CD14-positive monocyte (primary cell): ENCODE measurements around the gene ZNF132. TPM values are rescaled to one million over a fixed set of nuclear protein-coding genes. Genes with fewer than 3 reads are reported as not detected.

Experiments
- DNase-seq, 3 donors: peaks; one replicate each; pipeline ENCODE4 v3.0.0-alpha.2; 2011 to 2022
- H2AFZ ChIP-seq: 2 replicates; pipeline ENCODE4 v1.6.0; 2012; ENCODE audit warnings: mild to moderate bottlenecking, low read depth, low read length, inconsistent platforms; ENCODE audit not compliant: insufficient read depth, poor library complexity, severe bottlenecking
- H3K27ac ChIP-seq, 2 donors: 1 replicate in 1 of 2; 2 replicates in 1 of 2; pipeline ENCODE4 v1.5.1; 2012 to 2013; ENCODE audit warnings: low read length in 2 of 2, control low read depth in 1 of 2, inconsistent platforms in 1 of 2, low read depth in 1 of 2, mild to moderate bottlenecking in 1 of 2
- H3K27me3 ChIP-seq, 2 donors: one replicate each; pipeline versions ENCODE4 v1.6.0 to v1.6.1; 2011 to 2013; ENCODE audit warnings: low read length in 2 of 2; ENCODE audit not compliant: control insufficient read depth in 2 of 2, insufficient read depth in 2 of 2
- H3K36me3 ChIP-seq, 2 donors: replicated peaks in 1 of 2; 1 replicate in 1 of 2; 2 replicates in 1 of 2; pipeline versions ENCODE4 v1.5.1 to v1.6.1; 2012 to 2013; ENCODE audit warnings: low read length in 2 of 2, control low read depth in 1 of 2, inconsistent platforms in 1 of 2, mild to moderate bottlenecking in 1 of 2; ENCODE audit not compliant: insufficient read depth in 2 of 2, control insufficient read depth in 1 of 2
- H3K4me1 ChIP-seq, 2 donors: 1 replicate in 1 of 2; 2 replicates in 1 of 2; pipeline versions ENCODE4 v1.5.1 to v1.6.1; 2012 to 2013; ENCODE audit warnings: low read length in 2 of 2, control low read depth in 1 of 2, inconsistent platforms in 1 of 2, mild to moderate bottlenecking in 1 of 2, moderate library complexity in 1 of 2; ENCODE audit not compliant: insufficient read depth in 2 of 2, control insufficient read depth in 1 of 2
- H3K4me2 ChIP-seq: replicated peaks from 2 replicates; pipeline ENCODE3; 2012; ENCODE audit warnings: low read length, moderate library complexity, mild to moderate bottlenecking; ENCODE audit not compliant: poor library complexity, severe bottlenecking; ENCODE audit errors: extremely low read depth
- H3K4me3 ChIP-seq, 3 experiments: fragments of 200-600 bp in 1 of 3; sonication (generic) in 1 of 3; replicated peaks in 1 of 3; 1 replicate in 2 of 3; 2 replicates in 1 of 3; pipeline ENCODE4 v1.5.1; 2011 to 2013; ENCODE audit warnings: low read length in 3 of 3, mild to moderate bottlenecking in 3 of 3, control low read depth in 2 of 3, low read depth in 2 of 3, inconsistent platforms in 1 of 3, moderate library complexity in 1 of 3
- H3K79me2 ChIP-seq: 2 replicates; pipeline ENCODE4 v1.6.0; 2012; ENCODE audit warnings: mild to moderate bottlenecking, control low read depth, inconsistent platforms, low read length, moderate library complexity; ENCODE audit not compliant: insufficient read depth
- H3K9ac ChIP-seq: 2 replicates; pipeline ENCODE4 v1.6.0; 2017; ENCODE audit warnings: low read length, mild to moderate bottlenecking; ENCODE audit not compliant: insufficient read depth, poor library complexity, severe bottlenecking
- H3K9me3 ChIP-seq, 2 donors: replicated peaks in 1 of 2; 1 replicate in 1 of 2; 2 replicates in 1 of 2; pipeline versions ENCODE4 v1.5.1 to v1.6.1; 2012 to 2013; ENCODE audit warnings: low read length in 2 of 2, control low read depth in 1 of 2; ENCODE audit not compliant: control insufficient read depth in 1 of 2, insufficient read depth in 1 of 2
- H4K20me1 ChIP-seq: 2 replicates; pipeline ENCODE4 v1.6.0; 2012; ENCODE audit warnings: mild to moderate bottlenecking, low read length, control low read depth, moderate library complexity; ENCODE audit not compliant: insufficient read depth
- H3K27ac Mint-ChIP-seq, 7 donors: one replicate each; pipeline ENCODE4 v1.8.0; 2020; ENCODE audit warnings: mild to moderate bottlenecking in 7 of 7, mixed read lengths in 7 of 7, moderate library complexity in 6 of 7, inconsistent platforms in 2 of 7
- H3K27me3 Mint-ChIP-seq, 3 donors: one replicate each; pipeline ENCODE4 v1.8.0; 2021 to 2022; ENCODE audit warnings: low read depth in 3 of 3, mild to moderate bottlenecking in 3 of 3, mixed read lengths in 3 of 3, moderate library complexity in 3 of 3, inconsistent platforms in 1 of 3
- H3K36me3 Mint-ChIP-seq, 2 donors: one replicate each; pipeline ENCODE4 v1.8.0; 2020; ENCODE audit warnings: mixed read lengths in 2 of 2, inconsistent platforms in 1 of 2, mild to moderate bottlenecking in 1 of 2
- H3K4me1 Mint-ChIP-seq: one replicate; pipeline ENCODE4 v1.8.0; 2020; ENCODE audit warnings: mild to moderate bottlenecking, mixed read lengths
- H3K4me3 Mint-ChIP-seq, 2 donors: one replicate each; pipeline ENCODE4 v1.8.0; 2020; ENCODE audit warnings: mild to moderate bottlenecking in 2 of 2, mixed read lengths in 2 of 2, moderate library complexity in 1 of 2
- H3K9me3 Mint-ChIP-seq, 7 donors: one replicate each; pipeline ENCODE4 v1.8.0; 2020 to 2022; ENCODE audit warnings: mixed read lengths in 7 of 7, mild to moderate bottlenecking in 6 of 7, moderate library complexity in 6 of 7, inconsistent platforms in 2 of 7
- WGBS: methylation state at CpG from one replicate; pipeline ENCODE4 v1.1.5; 2013; ENCODE audit warnings: missing lambda C conversion rate; ENCODE audit not compliant: insufficient coverage; 5-methylcytosine and 5-hydroxymethylcytosine counted together
- intact Hi-C, 2 donors: fragments of 100-400 bp; cut with micrococcal nuclease; formaldehyde crosslinking; loops; one replicate each; pipeline versions ENCODE4 v1.15.0 to v1.15.1; 2023
- polyA plus RNA-seq, 3 donors: library from polyadenylated mRNA; depleted of rRNA in 1 of 3; unstranded in 2 of 3; stranded (reverse) in 1 of 3; fragments of 300-500 nt in 2 of 3; fragments of >200 nt in 1 of 3; fragmentation: Illumina TruSeq in 2 of 3; gene quantifications; 1 replicate in 2 of 3; 2 replicates in 1 of 3; pipeline ENCODE4 v1.2.3, GENCODE V29; 2012 to 2021
- TF ChIP-seq, protein P1 (sequence below): fragments of 200-600 bp; IDR thresholded peaks from one replicate; pipeline ENCODE4 v1.8.0; 2022; ENCODE audit warnings: antibody characterized with exemption, mild to moderate bottlenecking

ZNF132 gene
- polyA plus RNA-seq, 3 donors = 0.40 to 0.92 (median 0.75) TPM

DNA sequence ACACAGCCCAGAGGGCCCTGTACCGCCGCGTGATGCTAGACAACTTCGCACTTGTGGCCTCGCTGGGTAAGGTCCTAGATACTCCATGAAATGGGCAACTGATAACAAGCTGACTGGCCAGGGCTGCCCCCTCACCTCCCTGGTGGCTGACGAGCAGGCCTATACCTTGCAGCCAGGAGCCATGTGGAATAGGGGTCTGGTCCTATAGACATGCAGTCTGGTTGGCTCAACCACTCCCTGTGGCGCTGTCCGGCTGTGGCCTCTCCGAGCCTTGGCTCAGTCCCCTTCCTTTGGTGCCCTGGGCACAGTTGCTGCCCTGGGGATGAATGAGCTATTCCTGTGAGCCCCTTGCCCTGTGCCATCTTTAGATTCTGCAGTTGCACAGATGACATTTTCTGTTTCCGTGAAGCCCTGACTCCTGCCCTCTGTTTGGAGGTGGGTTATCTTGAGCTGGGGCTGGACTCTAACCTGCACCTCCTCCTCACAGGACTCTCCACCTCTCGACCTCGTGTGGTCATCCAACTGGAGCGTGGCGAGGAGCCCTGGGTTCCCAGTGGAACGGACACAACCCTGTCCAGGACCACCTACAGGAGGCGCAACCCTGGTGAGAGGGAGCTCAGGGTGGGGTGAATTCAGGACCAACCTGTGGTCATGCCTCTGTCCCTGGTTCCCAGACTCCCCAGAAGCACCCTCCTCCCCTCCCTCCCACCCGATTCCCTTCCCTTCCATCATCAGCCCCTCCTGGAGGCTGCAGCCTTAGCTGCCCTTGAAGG is 29.5 kb upstream of the ZNF132 start:
- H3K4me1 Mint-ChIP-seq = peaks cover 21% of the 10 kb centered on the region
- Histone ChIP-seq H3K9me3 (no peaks in the 10 kb centered on the region), H3K36me3 (peaks cover 31 to 34% of the 10 kb centered on the region in 2 donors), H3K4me2 (no peak overlapping the region), H3K4me3 (no peak overlapping the region), H3K27me3 (no peaks in the 10 kb centered on the region), H3K4me1 (peaks cover 22 to 26% of the 10 kb centered on the region in 2 donors), H4K20me1 (no peaks in the 10 kb centered on the region), H2AFZ (no peak overlapping the region), H3K27ac (no peak overlapping the region), H3K9ac (no peak overlapping the region), H3K79me2 (peaks cover 15% of the 10 kb centered on the region)
- no peak overlapping the region for H3K4me3 Mint-ChIP-seq
- H3K27me3 Mint-ChIP-seq = peaks cover 3 to 9% (median 5%) of the 10 kb centered on the region in 3 donors
- peaks cover 0 to 9% (median 3%) of the 10 kb centered on the region in 7 donors for H3K9me3 Mint-ChIP-seq
- peaks cover 33 to 38% of the 10 kb centered on the region in 2 donors for H3K36me3 Mint-ChIP-seq
- no peak for DNase-seq
- intact Hi-C loops = no loop called here
- 98% methylated on average over 9 of the region's 17 CpGs for WGBS
- no peak overlapping the region for H3K27ac Mint-ChIP-seq
- TF ChIP-seq, protein P1, sequence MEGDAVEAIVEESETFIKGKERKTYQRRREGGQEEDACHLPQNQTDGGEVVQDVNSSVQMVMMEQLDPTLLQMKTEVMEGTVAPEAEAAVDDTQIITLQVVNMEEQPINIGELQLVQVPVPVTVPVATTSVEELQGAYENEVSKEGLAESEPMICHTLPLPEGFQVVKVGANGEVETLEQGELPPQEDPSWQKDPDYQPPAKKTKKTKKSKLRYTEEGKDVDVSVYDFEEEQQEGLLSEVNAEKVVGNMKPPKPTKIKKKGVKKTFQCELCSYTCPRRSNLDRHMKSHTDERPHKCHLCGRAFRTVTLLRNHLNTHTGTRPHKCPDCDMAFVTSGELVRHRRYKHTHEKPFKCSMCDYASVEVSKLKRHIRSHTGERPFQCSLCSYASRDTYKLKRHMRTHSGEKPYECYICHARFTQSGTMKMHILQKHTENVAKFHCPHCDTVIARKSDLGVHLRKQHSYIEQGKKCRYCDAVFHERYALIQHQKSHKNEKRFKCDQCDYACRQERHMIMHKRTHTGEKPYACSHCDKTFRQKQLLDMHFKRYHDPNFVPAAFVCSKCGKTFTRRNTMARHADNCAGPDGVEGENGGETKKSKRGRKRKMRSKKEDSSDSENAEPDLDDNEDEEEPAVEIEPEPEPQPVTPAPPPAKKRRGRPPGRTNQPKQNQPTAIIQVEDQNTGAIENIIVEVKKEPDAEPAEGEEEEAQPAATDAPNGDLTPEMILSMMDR = no peak

GRCh38 chr19:58468216-58468839 is 28.4 kb upstream of the ZNF132 start:
- H3K4me1 ChIP-seq = peaks cover 24 to 29% of the 10 kb centered on the region in 2 donors

More at GRCh38 chr19:58468216-58468839, 28.4 kb upstream of the ZNF132 start:
- H3K36me3 ChIP-seq = peaks cover 31 to 34% of the 10 kb centered on the region in 2 donors
- H3K9me3 ChIP-seq = no peaks in the 10 kb centered on the region
- DNase-seq = no peak
- TF ChIP-seq, protein P1 = no peak
- H3K27ac Mint-ChIP-seq = peak overlapping the region in 5 of 7 donors; percentile 16 to 70 (median 52)
- peaks cover 0 to 9% (median 3%) of the 10 kb centered on the region in 7 donors for H3K9me3 Mint-ChIP-seq
- 67% methylated on average over 5 of the region's 5 CpGs for WGBS
- H3K4me3 ChIP-seq = no peak overlapping the region
- peaks cover 24% of the 10 kb centered on the region for H3K4me1 Mint-ChIP-seq
- H4K20me1 ChIP-seq = no peaks in the 10 kb centered on the region
- H3K4me3 Mint-ChIP-seq = peak overlapping the region; percentile 74 to 87
- no peak overlapping the region for H3K9ac ChIP-seq
- H3K27me3 ChIP-seq = no peaks in the 10 kb centered on the region
- H3K27me3 Mint-ChIP-seq = peaks cover 5 to 9% (median 6%) of the 10 kb centered on the region in 3 donors
- no peak overlapping the region for H3K27ac ChIP-seq
- H2AFZ ChIP-seq = no peak overlapping the region
- peak overlapping the region; percentile 15 for H3K4me2 ChIP-seq
- intact Hi-C loops = no loop called here
- peaks cover 15% of the 10 kb centered on the region for H3K79me2 ChIP-seq
- H3K36me3 Mint-ChIP-seq = peaks cover 32 to 38% of the 10 kb centered on the region in 2 donors
